NCI-H2029 (cell line): ENCODE results near the gene UBE2Q1.

Experiments used
- DNase-seq: peaks from one replicate; lab custom pipeline; 2025; lab: John Stamatoyannopoulos, UW

UBE2Q1 gene

DNA sequence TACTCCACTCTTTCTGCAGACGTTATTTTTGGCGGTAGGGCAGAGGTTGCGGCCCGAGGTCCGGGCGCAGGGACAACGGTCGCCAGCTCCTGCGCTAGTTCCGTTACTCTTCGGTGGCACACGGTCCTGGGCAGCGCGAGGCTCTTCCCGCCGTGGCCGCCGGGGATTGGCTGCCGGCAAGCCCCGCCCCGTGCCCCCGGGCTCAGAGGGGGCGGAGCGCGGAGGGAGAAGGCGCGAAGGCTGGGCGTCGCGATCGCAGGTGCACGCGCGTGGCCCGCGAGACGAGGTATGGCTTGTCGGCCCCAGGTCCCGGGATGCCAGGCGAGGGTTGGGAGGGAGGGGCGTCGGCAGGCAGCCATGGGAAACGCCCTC, 55.7 kb downstream of the UBE2Q1 start:
- no peak for DNase-seq

DNA sequence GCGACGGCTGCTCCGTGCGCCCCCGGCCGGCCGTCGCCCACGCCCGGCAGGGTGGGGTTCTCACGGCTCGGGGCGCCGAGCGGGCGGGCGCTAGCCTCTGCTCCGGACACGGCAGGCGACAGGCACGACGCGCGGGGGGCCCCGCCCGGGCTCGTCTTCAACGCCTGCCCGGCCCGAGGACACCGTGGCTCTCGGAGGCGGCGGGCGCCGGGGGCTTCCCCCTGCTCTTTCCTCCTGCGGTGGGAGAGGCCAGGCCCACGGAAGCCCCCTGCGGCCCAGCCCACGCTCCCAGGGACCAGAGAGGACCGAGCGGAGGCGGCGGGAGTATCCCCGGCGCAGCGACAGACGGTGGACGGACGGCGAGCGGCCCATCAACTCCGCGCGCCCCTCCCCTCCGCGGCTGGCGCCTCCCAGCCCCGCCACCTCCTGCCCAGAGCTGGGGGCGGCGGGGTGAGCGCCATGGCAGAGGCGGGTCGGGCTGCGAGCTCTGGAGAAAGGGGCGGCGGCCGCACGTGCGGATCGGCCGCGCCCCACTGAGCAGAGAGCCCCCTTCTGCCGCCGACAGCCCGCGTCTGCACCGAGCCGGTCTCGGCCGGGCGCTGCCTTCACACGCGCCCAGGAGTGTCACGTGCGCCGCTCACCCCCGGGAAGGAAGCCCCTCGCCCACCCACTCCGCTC, 56.3 kb downstream of the UBE2Q1 start, which contains the start of the genes SHE and TDRD10:
Gene SHE (minus strand): TSS at position 347 of the 678 bp plus-strand sequence. CDS start 386 bp downstream, outside the sequence.
Gene TDRD10 (plus strand): TSS at position 154 of the 678 bp plus-strand sequence. CDS start 4,685 bp downstream, outside the sequence.
- no peak for DNase-seq

DNA sequence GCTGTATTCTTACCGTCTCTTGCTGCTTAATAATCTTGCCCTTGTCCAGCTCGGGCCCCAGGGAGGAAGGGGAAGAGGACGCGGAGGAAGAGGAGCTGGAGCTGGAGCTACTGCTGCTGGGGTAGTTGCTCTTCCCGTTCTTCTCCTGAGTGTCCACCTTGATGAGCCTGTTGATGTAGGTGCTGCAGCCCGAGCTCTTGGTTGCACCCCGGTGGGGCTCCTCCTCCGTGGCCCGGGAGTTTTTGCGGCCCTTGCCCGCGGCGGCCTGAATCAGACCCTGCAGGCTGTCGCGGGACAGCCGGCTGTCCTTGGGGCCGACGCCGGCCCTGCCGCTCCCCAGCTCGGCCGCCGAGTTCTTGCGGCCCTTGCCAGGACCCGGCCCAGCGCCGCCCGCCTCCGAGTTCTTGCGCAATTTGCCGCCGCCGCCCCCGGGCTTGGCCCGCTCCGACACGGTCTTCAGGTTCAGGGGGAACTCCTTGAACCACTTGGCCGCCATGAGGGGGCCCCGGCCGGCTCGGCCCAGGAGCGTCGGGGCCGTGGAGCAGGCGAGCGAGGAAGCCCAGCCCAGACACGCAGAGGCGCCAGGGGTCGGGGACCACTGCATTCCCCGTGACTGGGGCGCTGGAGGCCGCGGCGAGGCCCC, 56.9 kb downstream of the UBE2Q1 start:
- no peak for DNase-seq

GRCh38 chr1:154500533-154500932, 57.9 kb downstream of the UBE2Q1 start:
- DNase-seq = no peak

DNA sequence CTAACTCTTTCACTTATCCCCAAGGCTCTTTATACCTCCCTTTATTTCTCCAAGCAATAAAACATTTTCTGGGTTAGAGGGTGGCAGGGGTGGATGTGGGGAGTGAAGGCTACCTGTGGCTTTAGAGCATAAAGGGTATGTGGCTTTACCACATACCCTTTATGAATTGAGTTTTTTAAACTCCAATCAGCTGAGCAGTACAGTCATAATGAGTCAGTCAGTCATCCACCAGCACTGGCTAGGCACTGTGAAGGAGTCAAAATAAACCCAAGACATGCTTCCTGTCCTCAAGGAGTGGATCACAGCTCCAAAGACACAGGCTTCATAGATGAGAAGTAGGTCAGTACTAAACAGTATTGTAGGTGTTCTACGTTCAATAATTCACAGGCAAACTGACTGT, 59.0 kb downstream of the UBE2Q1 start:
- DNase-seq = no peak
